BJ (cell line): Measurements from ENCODE around the gene PRKAG2. TPM values are rescaled to one million over a fixed set of nuclear protein-coding genes. Genes with fewer than 3 reads are reported as not detected.
"Not testable (repeated sequence)": the region's sequence is repeated elsewhere in the genome, so short reads cannot be mapped to it uniquely, and the experiment has no call there.

Source experiments
- CTCF ChIA-PET: fragments of 350-600 bp; formaldehyde crosslinking; extraction: SDS; loops from one replicate; lab custom pipeline; 2021; ENCODE audit warnings: antibody characterized with exemption, inconsistent platforms; lab: Yijun Ruan, JAX
- POLR2A ChIA-PET: fragments of 300-600 bp; sonication (Branson Sonifier 250); formaldehyde crosslinking; extraction: SDS; loops from one replicate; lab custom pipeline; 2021; ENCODE audit warnings: antibody characterized with exemption; lab: Charles Lee
- DNase-seq: peaks from one replicate; pipeline ENCODE4 v3.0.0-alpha.2; 2011; ENCODE audit warnings: low read depth
- H3K27me3 ChIP-seq: 2 replicates; pipeline ENCODE4 v1.6.0; 2011; ENCODE audit warnings: low read length; ENCODE audit not compliant: control insufficient read depth, insufficient read depth
- H3K36me3 ChIP-seq: 2 replicates; pipeline ENCODE4 v1.5.1; 2011; ENCODE audit warnings: low read length; ENCODE audit not compliant: control insufficient read depth, insufficient read depth
- H3K4me3 ChIP-seq: 2 replicates; pipeline ENCODE4 v1.5.1; 2011; ENCODE audit warnings: low read depth, mild to moderate bottlenecking, control low read depth, low read length
- polyA plus RNA-seq: library from polyadenylated mRNA; depleted of rRNA; stranded (reverse); fragments of >200 nt; gene quantifications from 2 replicates; pipeline ENCODE4 v1.2.3, GENCODE V29; 2011
- TF ChIP-seq, protein P1 (sequence below): IDR thresholded peaks from 2 replicates; pipeline ENCODE4 v1.5.1; 2011; ENCODE audit warnings: low read depth, mild to moderate bottlenecking, control low read depth, inconsistent platforms, low read length, moderate library complexity; ENCODE audit not compliant: insufficient read depth

The PRKAG2 gene
- polyA plus RNA-seq, 1 experiment = 11.3 TPM

DNA sequence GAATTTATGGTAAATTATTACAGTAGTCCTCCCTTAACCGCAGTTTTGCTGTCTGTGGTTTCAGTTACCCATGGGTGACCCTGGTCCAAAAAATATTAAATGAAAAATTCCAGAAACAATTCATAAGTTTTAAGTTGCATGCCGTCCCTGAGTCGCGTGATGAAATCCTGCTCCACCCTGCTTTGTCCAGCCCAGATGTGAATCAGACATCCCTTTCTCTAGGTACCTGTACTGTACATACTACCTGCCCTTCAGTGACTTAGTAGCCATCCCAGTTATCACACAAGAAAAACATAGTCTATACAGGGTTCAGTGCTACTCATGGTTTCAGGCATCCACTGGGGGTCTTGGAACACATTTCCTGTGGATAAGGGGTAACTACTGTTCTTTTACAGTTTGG lies 336.8 kb downstream of the PRKAG2 start:
- Histone ChIP-seq H3K4me3 (no peak overlapping the region), H3K36me3 (no peaks in the 10 kb centered on the region), H3K27me3 (peaks cover 7% of the 10 kb centered on the region)
- DNase-seq = no peak
- TF ChIP-seq, protein P1, sequence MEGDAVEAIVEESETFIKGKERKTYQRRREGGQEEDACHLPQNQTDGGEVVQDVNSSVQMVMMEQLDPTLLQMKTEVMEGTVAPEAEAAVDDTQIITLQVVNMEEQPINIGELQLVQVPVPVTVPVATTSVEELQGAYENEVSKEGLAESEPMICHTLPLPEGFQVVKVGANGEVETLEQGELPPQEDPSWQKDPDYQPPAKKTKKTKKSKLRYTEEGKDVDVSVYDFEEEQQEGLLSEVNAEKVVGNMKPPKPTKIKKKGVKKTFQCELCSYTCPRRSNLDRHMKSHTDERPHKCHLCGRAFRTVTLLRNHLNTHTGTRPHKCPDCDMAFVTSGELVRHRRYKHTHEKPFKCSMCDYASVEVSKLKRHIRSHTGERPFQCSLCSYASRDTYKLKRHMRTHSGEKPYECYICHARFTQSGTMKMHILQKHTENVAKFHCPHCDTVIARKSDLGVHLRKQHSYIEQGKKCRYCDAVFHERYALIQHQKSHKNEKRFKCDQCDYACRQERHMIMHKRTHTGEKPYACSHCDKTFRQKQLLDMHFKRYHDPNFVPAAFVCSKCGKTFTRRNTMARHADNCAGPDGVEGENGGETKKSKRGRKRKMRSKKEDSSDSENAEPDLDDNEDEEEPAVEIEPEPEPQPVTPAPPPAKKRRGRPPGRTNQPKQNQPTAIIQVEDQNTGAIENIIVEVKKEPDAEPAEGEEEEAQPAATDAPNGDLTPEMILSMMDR = no peak
- ChIA-PET POLR2A (no interaction called here), CTCF (no interaction called here)

DNA sequence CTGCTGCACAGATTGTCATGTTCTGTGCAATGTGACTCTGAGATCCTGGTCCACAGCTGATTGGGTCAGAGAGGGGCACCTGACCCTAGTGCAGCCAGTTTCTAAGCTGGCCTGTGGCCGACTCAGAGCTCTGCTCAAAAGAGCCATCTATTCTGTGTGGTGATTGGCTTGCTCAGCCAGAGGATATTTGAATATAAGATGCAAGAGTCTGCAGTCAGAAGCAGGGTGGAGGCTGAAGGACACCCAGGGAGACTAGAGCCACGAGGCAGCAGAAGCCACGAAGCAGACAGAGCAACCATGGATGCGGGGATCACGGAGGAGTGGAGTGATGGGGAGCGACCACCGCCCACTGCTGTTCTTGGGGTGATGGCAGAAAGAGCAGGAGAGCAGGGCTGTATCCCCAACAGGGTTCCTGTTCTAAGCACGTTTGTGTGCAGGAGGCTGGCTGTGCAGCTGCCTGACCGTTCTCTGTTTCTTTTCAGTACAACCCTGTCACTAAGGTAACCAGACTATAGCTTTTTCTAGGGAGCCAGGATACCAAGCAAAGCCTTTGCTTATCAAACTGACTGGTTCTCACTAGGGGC lies 337.7 kb downstream of the PRKAG2 start:
- Histone ChIP-seq H3K36me3 (no peaks in the 10 kb centered on the region), H3K27me3 (peaks cover 7% of the 10 kb centered on the region), H3K4me3 (no peak overlapping the region)
- ChIA-PET POLR2A (no interaction called here), CTCF (interaction anchor here (0.5 to 1.5 kb wide), 7 partner anchors 10 to 460 kb away, joined by 3 to 5 read pairs (median 4); no protein-coding TSS in a partner anchor)
- DNase-seq = no peak
- TF ChIP-seq, protein P1 = no peak

DNA sequence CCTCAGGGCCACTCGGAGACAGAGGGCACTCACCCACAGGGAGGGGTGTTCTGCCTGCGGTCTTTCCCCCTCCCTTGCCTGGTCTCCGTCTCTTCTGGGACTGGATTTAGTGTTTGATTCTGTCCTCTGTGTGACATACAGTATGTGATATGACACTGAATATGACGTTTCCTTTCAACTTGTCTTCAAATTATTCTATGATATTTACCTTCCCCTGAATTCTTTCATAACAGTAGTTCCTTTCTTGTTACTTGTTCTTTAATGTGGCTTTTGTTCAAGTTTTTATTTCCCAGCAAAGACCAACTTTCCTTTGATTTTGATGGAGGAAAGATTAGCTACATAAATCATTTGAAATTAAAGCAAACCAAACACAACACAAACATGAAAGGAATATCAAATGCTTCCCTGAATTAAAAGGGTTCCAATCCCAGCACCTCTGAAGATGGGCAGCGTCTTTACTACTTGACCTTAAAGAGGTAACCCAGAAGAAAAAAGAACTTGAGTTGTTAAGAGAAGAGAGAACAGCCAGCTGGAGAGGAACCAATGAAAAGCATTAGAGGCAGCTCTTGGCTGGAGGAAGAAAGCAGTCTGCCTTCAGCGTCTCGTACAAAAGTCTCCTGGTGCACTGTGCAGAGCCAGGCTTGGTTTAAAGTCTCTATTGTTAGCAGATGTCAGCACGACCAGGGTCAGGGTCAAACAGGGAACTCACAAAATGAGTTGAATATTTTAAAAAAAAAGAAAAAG lies 338.9 kb downstream of the PRKAG2 start:
- TF ChIP-seq, protein P1 = no peak
- H3K27me3 ChIP-seq = peaks cover 7% of the 10 kb centered on the region
- no peak overlapping the region for H3K4me3 ChIP-seq
- no peak for DNase-seq
- no peaks in the 10 kb centered on the region for H3K36me3 ChIP-seq
- ChIA-PET CTCF (interaction anchor here (0.6 to 1.5 kb wide), 8 partner anchors 9 to 459 kb away, joined by 3 to 5 read pairs (median 4); no protein-coding TSS in a partner anchor), POLR2A (no interaction called here)

DNA sequence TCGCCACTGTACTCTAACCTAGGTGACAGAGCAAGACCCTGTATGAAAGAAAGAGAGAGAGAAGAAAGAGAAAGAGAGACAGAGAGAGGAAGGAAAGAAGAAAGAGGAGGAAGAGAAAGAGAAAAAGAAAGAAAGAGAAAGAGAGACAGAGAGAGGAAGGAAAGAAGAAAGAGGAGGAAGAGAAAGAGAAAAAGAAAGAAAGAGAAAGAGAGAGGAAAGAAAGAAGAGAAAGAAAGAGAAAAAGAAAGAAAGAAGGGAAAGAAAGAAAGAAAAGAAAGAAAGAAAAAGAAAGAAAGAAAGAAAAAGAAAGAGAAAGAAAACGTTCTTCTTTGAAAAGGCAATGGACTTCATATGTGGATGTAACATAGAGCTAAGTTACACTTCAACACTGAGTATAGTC lies 340.7 kb downstream of the PRKAG2 start:
- H3K36me3 ChIP-seq, CTCF ChIA-PET, H3K27me3 ChIP-seq, DNase-seq, H3K4me3 ChIP-seq, POLR2A ChIA-PET: not testable (repeated sequence)

DNA sequence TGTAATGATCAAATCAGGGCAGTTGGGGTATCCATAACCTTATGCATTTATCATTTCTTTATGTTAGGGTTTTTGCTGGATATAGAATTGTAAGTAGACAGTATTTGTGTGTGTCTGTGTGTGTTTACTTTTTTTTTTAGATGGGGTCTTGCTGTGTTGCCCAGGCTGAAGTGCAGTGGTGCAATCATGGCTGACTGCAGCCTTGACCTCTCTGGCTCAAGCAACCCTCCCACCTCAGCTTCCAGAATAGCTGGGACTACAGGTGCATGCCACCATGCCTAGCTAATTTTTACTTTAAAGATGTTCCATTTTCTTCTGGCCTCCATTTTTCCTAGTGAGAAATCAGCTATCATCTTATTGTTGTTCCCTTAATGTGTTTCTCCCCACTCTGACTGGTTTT lies 347.1 kb downstream of the PRKAG2 start:
- DNase-seq = no peak
- H3K4me3 ChIP-seq = no peak overlapping the region
- ChIA-PET CTCF (interaction anchor here (1.3 kb wide), 1 partner anchor 9 kb away, joined by 5 read pairs; no protein-coding TSS in a partner anchor), POLR2A (no interaction called here)
- H3K27me3 ChIP-seq = peaks cover 2% of the 10 kb centered on the region; the same call in 1 of the 2 replicates
- TF ChIP-seq, protein P1 = no peak
- no peaks in the 10 kb centered on the region for H3K36me3 ChIP-seq
